Breast epithelium (tissue), 4 donors: ENCODE results near the gene TMEM139. TPM values are rescaled to one million over a fixed set of nuclear protein-coding genes. Genes with fewer than 3 reads are reported as not detected.

ENCODE experiments used
- DNase-seq, 2 donors: peaks; one replicate each; pipeline ENCODE4 v3.0.0-alpha.2; 2019; ENCODE audit warnings: low spot score in 2 of 2
- H3K27ac ChIP-seq, 2 donors: fragments of 200-600 bp; sonication (generic) in 1 of 2; one replicate each; pipeline ENCODE4 v1.5.1; 2016 to 2019; ENCODE audit warnings: mild to moderate bottlenecking in 1 of 2
- H3K27me3 ChIP-seq, 2 donors: fragments of 200-600 bp; sonication (generic) in 1 of 2; one replicate each; pipeline versions ENCODE4 v1.5.1 to v1.6.0; 2017 to 2019; ENCODE audit warnings: control low read depth in 1 of 2, mild to moderate bottlenecking in 1 of 2
- H3K36me3 ChIP-seq: fragments of 200-600 bp; one replicate; pipeline ENCODE4 v1.5.1; 2019
- H3K4me1 ChIP-seq, 2 donors: fragments of 200-600 bp; sonication (generic); one replicate each; pipeline ENCODE4 v1.5.1; 2016 to 2019; ENCODE audit warnings: control low read depth in 1 of 2
- H3K4me3 ChIP-seq, 3 donors: fragments of 200-600 bp; sonication (generic); 1 replicate in 2 of 3; 2 replicates in 1 of 3; pipeline ENCODE4 v1.5.1; 2016 to 2019; ENCODE audit warnings: mild to moderate bottlenecking in 3 of 3, moderate library complexity in 2 of 3
- H3K9me3 ChIP-seq, 2 donors: fragments of 200-600 bp; sonication (generic) in 1 of 2; one replicate each; pipeline ENCODE4 v1.5.1; 2016 to 2019; ENCODE audit warnings: control low read depth in 1 of 2
- CTCF ChIP-seq, 3 donors: fragments of 450-650 bp; IDR thresholded peaks; one replicate each; pipeline ENCODE4 v1.5.1; 2016 to 2017; ENCODE audit warnings: antibody characterized with exemption in 3 of 3, mild to moderate bottlenecking in 3 of 3, moderate library complexity in 3 of 3
- POLR2A ChIP-seq: fragments of 450-650 bp; IDR thresholded peaks from one replicate; pipeline ENCODE4 v1.6.1; 2016; ENCODE audit warnings: antibody characterized with exemption, mild to moderate bottlenecking, moderate library complexity
- POLR2AphosphoS5 ChIP-seq, 3 donors: sonication (generic); formaldehyde crosslinking; IDR thresholded peaks; one replicate each; pipeline ENCODE4 v1.6.1; 2017; ENCODE audit warnings: antibody characterized with exemption in 3 of 3
- intact Hi-C: fragments of 100-400 bp; cut with DNase I; formaldehyde crosslinking; loops from one replicate; pipeline ENCODE4 v1.15.1; 2023; ENCODE audit warnings: low total_unique reads
- total RNA-seq, 3 donors: library from RNA; depleted of rRNA; stranded (reverse); fragments of >200 nt; gene quantifications; one replicate each; pipeline ENCODE4 v1.1.0, GENCODE V29; 2016

Gene TMEM139
- total RNA-seq, 3 donors from 2014 or later: 1.4 to 27.4 (median 14.4) TPM

GRCh38 chr7:143308632-143309031, 23.9 kb downstream of the TMEM139 start:
- H3K9me3 ChIP-seq: no peaks in the 10 kb centered on the region
- no peak overlapping the region for H3K4me3 ChIP-seq
- intact Hi-C loops: loop anchor here (5.0 kb wide), 1 partner anchor 61 kb away; no protein-coding TSS in a partner anchor
- no peak for TF ChIP-seq POLR2A
- no peak for TF ChIP-seq POLR2AphosphoS5 (IDR thresholded peaks at IDR 0.05)
- TF ChIP-seq CTCF (IDR thresholded peaks at IDR 0.05): no peak
- no peak overlapping the region for H3K27ac ChIP-seq
- peaks cover 7% of the 10 kb centered on the region for H3K36me3 ChIP-seq
- no peak for DNase-seq
- no peaks in the 10 kb centered on the region for H3K4me1 ChIP-seq
- no peaks in the 10 kb centered on the region for H3K27me3 ChIP-seq

GRCh38 chr7:143314127-143314526, 29.4 kb downstream of the TMEM139 start:
- H3K9me3 ChIP-seq: no peaks in the 10 kb centered on the region
- H3K4me1 ChIP-seq: no peaks in the 10 kb centered on the region
- H3K27ac ChIP-seq: no peak overlapping the region
- H3K4me3 ChIP-seq: no peak overlapping the region
- H3K36me3 ChIP-seq: no peaks in the 10 kb centered on the region
- H3K27me3 ChIP-seq: no peaks in the 10 kb centered on the region
- TF ChIP-seq CTCF (IDR thresholded peaks at IDR 0.05) (no peak), POLR2AphosphoS5 (IDR thresholded peaks at IDR 0.05) (no peak), POLR2A (no peak)
- no peak for DNase-seq
- intact Hi-C loops: no loop called here

- Histone ChIP-seq H3K4me1 (no peaks in the 10 kb centered on the region), H3K27ac (no peak within 1 kb of the TSS), H3K27me3 (no peaks in the 10 kb centered on the region), H3K36me3 (no peaks in the 10 kb centered on the region), H3K4me3 (no peak within 1 kb of the TSS), H3K9me3 (no peaks in the 10 kb centered on the region)
- TF ChIP-seq POLR2AphosphoS5 (IDR thresholded peaks at IDR 0.05): no peak
- TF ChIP-seq CTCF (IDR thresholded peaks at IDR 0.05): no peak
- TF ChIP-seq POLR2A: no peak
- no peak for DNase-seq
- intact Hi-C loops: no loop called here
Observed at GRCh38 chr7:143315776-143316175, 31.0 kb downstream of the TMEM139 start, which contains the start of gene CLCN1. Gene CLCN1 (plus strand): TSS chr7:143316111. CDS start chr7:143316213, 102 bp downstream.

GRCh38 chr7:143316492-143316891, 31.7 kb downstream of the TMEM139 start:
- no peak for DNase-seq
- TF ChIP-seq POLR2A (no peak), POLR2AphosphoS5 (IDR thresholded peaks at IDR 0.05) (no peak), CTCF (IDR thresholded peaks at IDR 0.05) (no peak)
- Histone ChIP-seq H3K4me3 (no peak overlapping the region), H3K36me3 (no peaks in the 10 kb centered on the region), H3K4me1 (no peaks in the 10 kb centered on the region), H3K27ac (no peak overlapping the region), H3K27me3 (no peaks in the 10 kb centered on the region), H3K9me3 (no peaks in the 10 kb centered on the region)
- intact Hi-C loops: no loop called here

GRCh38 chr7:143318661-143319060, 33.9 kb downstream of the TMEM139 start:
- peak overlapping the region; percentile 79 to 94 for H3K27ac ChIP-seq
- peak in 1 of 2 donors; percentile 90 for DNase-seq
- TF ChIP-seq POLR2AphosphoS5 (IDR thresholded peaks at IDR 0.05) (peak in 1 of 3 donors; percentile 74), POLR2A (no peak), CTCF (IDR thresholded peaks at IDR 0.05) (peak; percentile 9 to 48 (median 16))

More at GRCh38 chr7:143318661-143319060, 33.9 kb downstream of the TMEM139 start:
- Histone ChIP-seq H3K4me3 (no peak overlapping the region), H3K36me3 (no peaks in the 10 kb centered on the region), H3K27me3 (no peaks in the 10 kb centered on the region), H3K4me1 (peaks cover 0 to 4% of the 10 kb centered on the region in 2 donors), H3K9me3 (no peaks in the 10 kb centered on the region)
- intact Hi-C loops: no loop called here
